ENCODE results near the gene AUTS2. TPM values are rescaled to one million over a fixed set of nuclear protein-coding genes. Genes with fewer than 3 reads are reported as not detected.

Gene AUTS2
- total RNA-seq, 2 experiments from 2014 or later = 17.5 to 23.8 TPM

- POLR2A ChIA-PET = no interaction called here
- peaks cover 5% of the 10 kb centered on the region for H3K27me3 Mint-ChIP-seq
- no peak overlapping the region for H3K27ac Mint-ChIP-seq
- no peaks in the 10 kb centered on the region for H3K9me3 Mint-ChIP-seq
- H3K4me1 Mint-ChIP-seq = no peaks in the 10 kb centered on the region
- ATAC-seq (ENCODE audit: low read depth) (no peak), DNase-seq (no peak)
- no peaks in the 10 kb centered on the region for H3K36me3 Mint-ChIP-seq
- H3K4me3 Mint-ChIP-seq = no peak overlapping the region
Observed at GRCh38 chr7:70489813-70490212, 891.5 kb downstream of the AUTS2 start.

DNA sequence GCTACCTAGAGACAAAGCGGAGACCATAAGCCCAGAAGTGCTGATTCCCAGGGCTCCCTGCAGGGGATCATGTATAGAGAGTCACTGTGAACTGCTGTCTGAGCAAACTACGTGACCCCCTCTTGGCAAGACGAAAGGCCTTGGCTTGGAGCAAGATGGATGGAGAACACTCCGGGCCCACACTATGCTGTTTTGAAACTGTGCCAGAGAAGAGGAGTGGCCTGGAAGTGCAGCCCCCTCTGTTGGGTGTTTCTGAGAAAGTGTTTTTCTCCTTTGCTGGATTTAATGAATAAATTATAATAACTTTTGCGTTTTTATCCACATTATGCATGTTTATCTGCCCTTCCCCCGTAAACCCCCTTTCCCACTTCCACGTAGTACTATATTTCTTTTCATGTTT is 894.4 kb downstream of the AUTS2 start:
- Mint-ChIP-seq H3K27ac (no peak overlapping the region), H3K27me3 (peaks cover 5% of the 10 kb centered on the region)
- POLR2A ChIA-PET = no interaction called here

DNA sequence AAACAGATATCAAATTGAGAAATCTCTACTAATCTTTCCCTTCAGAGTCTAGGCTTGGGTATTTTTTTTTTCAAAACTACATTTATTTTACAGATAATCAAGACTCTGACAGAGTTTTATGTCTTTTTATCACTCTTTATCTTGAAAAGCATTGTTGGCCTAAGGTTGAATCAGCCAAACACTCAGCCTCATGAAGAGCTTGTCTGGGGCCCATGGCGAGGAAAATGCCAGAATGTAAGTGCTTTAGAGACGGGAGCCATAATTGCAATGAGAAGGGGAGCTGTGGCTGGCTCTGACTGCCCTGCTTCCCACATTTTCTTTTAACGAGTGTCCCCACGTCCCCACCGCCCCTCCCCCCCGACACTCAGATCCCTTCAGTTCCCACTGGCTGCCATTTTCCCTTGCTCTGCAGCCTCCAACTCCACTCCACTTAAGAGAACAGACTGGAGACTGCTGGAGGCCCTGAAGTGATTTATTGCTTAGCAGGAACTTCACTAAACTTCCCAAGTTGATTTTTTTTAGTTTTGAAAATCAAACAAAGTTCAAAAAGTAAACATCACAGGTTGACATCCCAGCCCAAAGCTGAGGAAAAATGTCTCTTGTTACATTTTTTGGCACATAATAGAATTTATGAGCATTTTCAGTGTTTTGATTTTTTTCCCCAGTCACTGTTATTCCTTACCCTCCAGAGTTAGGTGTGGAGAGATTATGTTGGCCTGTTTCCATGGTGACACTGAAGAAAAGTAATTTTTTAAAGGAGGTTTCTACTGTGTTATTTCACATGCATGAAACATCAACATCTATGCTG is 896.2 kb downstream of the AUTS2 start:
- H3K9me3 Mint-ChIP-seq = no peaks in the 10 kb centered on the region
- no peaks in the 10 kb centered on the region for H3K4me1 Mint-ChIP-seq
- no peak overlapping the region for H3K27ac Mint-ChIP-seq
- H3K27me3 Mint-ChIP-seq = peaks cover 5% of the 10 kb centered on the region
- POLR2A ChIA-PET = no interaction called here
- DNase-seq (no peak), ATAC-seq (ENCODE audit: low read depth) (no peak)
- H3K36me3 Mint-ChIP-seq = no peaks in the 10 kb centered on the region
- H3K4me3 Mint-ChIP-seq = no peak overlapping the region

More for the DNA sequence above, 894.4 kb downstream of the AUTS2 start:
- Mint-ChIP-seq H3K4me1 (no peaks in the 10 kb centered on the region), H3K9me3 (no peaks in the 10 kb centered on the region), H3K36me3 (no peaks in the 10 kb centered on the region), H3K4me3 (no peak overlapping the region)
- no peak for ATAC-seq (ENCODE audit: low read depth)
- no peak for DNase-seq

DNA sequence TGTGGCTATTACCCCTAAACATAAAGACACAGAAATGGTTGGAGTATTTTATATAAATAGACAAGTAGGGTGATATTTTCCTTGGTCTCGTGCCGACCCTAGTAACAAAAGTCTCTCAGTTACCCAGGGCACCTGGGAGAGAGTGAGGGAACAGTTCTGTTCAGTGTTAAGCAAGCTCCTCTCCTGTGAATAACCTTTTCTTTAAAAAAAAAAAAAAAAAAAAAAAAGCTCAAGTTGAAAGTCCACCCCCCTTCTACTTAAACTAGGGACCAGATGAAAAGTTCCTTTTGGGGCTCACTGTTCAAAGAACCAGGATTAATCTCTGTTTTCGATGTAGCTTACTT is 896.7 kb downstream of the AUTS2 start:
- POLR2A ChIA-PET = no interaction called here
- no peaks in the 10 kb centered on the region for H3K9me3 Mint-ChIP-seq
- ATAC-seq (ENCODE audit: low read depth) = no peak

GRCh38 chr7:70497793-70498192 is 899.5 kb downstream of the AUTS2 start:
- ATAC-seq (ENCODE audit: low read depth) (no peak), DNase-seq (no peak)
- no peaks in the 10 kb centered on the region for H3K27me3 Mint-ChIP-seq
- H3K4me1 Mint-ChIP-seq = no peaks in the 10 kb centered on the region
- no peaks in the 10 kb centered on the region for H3K9me3 Mint-ChIP-seq
- no peaks in the 10 kb centered on the region for H3K36me3 Mint-ChIP-seq
- POLR2A ChIA-PET = no interaction called here
- no peak overlapping the region for H3K4me3 Mint-ChIP-seq
- no peak overlapping the region for H3K27ac Mint-ChIP-seq

More for the DNA sequence above, 896.7 kb downstream of the AUTS2 start:
- peaks cover 5% of the 10 kb centered on the region for H3K27me3 Mint-ChIP-seq
- no peak for DNase-seq
- H3K27ac Mint-ChIP-seq = no peak overlapping the region
- H3K4me3 Mint-ChIP-seq = no peak overlapping the region
- no peaks in the 10 kb centered on the region for H3K4me1 Mint-ChIP-seq
- H3K36me3 Mint-ChIP-seq = no peaks in the 10 kb centered on the region

DNA sequence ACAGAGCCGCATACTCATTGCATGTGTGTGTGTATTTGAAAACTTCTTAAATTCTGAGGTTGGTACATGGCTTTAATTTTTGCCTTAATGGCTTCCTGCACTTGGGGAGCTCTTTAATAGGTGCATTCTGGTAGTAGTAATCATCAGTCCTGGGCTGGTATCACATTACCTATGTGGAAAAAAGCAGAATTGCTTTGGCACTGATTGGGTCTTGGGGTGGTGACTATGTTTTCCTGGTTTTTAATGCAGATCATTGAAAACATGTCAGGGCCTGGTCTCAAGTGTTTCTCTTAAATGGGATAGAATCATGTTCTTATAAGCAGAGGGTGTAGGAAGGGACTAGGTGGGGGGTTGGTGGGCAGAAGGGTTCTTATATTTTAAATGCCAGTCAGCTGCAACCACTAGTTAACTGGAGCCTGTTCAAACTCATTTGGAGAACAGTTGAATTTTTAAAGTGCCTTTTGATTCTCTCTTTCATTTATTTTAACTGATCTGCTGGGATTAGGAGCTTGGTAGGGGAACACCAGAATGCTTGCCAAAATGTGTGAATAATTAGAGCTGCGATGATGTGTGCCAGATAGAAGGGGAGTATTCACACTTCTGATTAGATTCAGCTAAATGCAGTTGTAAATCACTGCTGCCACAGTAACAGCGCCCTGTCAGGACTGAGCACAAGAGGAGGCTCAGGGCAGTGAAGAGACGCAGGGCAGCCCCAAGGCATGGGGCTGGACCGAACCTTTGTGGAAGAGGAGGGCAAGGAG is 900.1 kb downstream of the AUTS2 start:
- POLR2A ChIA-PET = no interaction called here

GRCh38 chr7:70500261-70500660 is 902.0 kb downstream of the AUTS2 start:
- Mint-ChIP-seq H3K36me3 (no peaks in the 10 kb centered on the region), H3K9me3 (no peaks in the 10 kb centered on the region), H3K27me3 (no peaks in the 10 kb centered on the region), H3K4me1 (no peaks in the 10 kb centered on the region), H3K4me3 (no peak overlapping the region), H3K27ac (no peak overlapping the region)
- ATAC-seq (ENCODE audit: low read depth) = no peak
- no peak for DNase-seq
- POLR2A ChIA-PET = no interaction called here

More for the DNA sequence above, 900.1 kb downstream of the AUTS2 start:
- Mint-ChIP-seq H3K9me3 (no peaks in the 10 kb centered on the region), H3K27ac (no peak overlapping the region), H3K36me3 (no peaks in the 10 kb centered on the region), H3K4me3 (no peak overlapping the region), H3K27me3 (no peaks in the 10 kb centered on the region), H3K4me1 (no peaks in the 10 kb centered on the region)
- no peak for DNase-seq
- ATAC-seq (ENCODE audit: low read depth) = no peak

- Mint-ChIP-seq H3K4me3 (no peak overlapping the region), H3K27me3 (no peaks in the 10 kb centered on the region), H3K9me3 (no peaks in the 10 kb centered on the region), H3K36me3 (no peaks in the 10 kb centered on the region), H3K4me1 (no peaks in the 10 kb centered on the region), H3K27ac (no peak overlapping the region)
- POLR2A ChIA-PET = no interaction called here
- ATAC-seq (ENCODE audit: low read depth) (no peak), DNase-seq (no peak)
Observed at GRCh38 chr7:70502117-70502863, 904.0 kb downstream of the AUTS2 start.

- H3K9me3 Mint-ChIP-seq = no peaks in the 10 kb centered on the region
- H3K27me3 Mint-ChIP-seq = no peaks in the 10 kb centered on the region
- DNase-seq (no peak), ATAC-seq (ENCODE audit: low read depth) (no peak)
- H3K4me3 Mint-ChIP-seq = no peak overlapping the region
- POLR2A ChIA-PET = no interaction called here
- H3K27ac Mint-ChIP-seq = no peak overlapping the region
- no peaks in the 10 kb centered on the region for H3K36me3 Mint-ChIP-seq
- no peaks in the 10 kb centered on the region for H3K4me1 Mint-ChIP-seq
Observed at GRCh38 chr7:70504254-70504653, 906.0 kb downstream of the AUTS2 start.

- no peaks in the 10 kb centered on the region for H3K36me3 Mint-ChIP-seq
- no peaks in the 10 kb centered on the region for H3K27me3 Mint-ChIP-seq
- POLR2A ChIA-PET = no interaction called here
- H3K4me3 Mint-ChIP-seq = no peak overlapping the region
- DNase-seq (no peak), ATAC-seq (ENCODE audit: low read depth) (no peak)
- no peaks in the 10 kb centered on the region for H3K9me3 Mint-ChIP-seq
- H3K27ac Mint-ChIP-seq = no peak overlapping the region
- no peaks in the 10 kb centered on the region for H3K4me1 Mint-ChIP-seq
Observed at GRCh38 chr7:70505468-70505867, 907.2 kb downstream of the AUTS2 start.

DNA sequence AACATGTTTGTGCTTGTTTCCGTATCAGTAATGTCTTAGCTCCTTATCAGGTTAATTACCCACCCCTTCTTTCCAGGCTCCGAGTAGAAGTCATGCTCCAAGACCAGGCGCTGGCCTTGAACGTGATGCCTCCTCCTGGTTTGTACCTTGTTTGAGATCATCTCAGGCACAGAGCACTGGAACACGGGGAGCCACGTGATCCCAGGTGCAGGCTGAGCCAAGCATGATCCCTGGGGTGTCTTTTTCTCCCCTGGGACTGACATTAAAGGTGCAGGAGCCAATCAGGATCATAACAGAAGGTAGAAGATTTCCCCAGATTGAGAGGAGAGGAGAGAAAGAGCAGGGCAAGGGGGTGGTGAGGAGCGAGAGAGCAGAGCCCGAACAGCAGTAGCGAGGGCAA is 907.6 kb downstream of the AUTS2 start:
- Mint-ChIP-seq H3K27ac (no peak overlapping the region), H3K36me3 (no peaks in the 10 kb centered on the region), H3K27me3 (no peaks in the 10 kb centered on the region), H3K9me3 (no peaks in the 10 kb centered on the region), H3K4me1 (no peaks in the 10 kb centered on the region), H3K4me3 (no peak overlapping the region)
- ATAC-seq (ENCODE audit: low read depth) = no peak
- no peak for DNase-seq
- POLR2A ChIA-PET = no interaction called here

DNA sequence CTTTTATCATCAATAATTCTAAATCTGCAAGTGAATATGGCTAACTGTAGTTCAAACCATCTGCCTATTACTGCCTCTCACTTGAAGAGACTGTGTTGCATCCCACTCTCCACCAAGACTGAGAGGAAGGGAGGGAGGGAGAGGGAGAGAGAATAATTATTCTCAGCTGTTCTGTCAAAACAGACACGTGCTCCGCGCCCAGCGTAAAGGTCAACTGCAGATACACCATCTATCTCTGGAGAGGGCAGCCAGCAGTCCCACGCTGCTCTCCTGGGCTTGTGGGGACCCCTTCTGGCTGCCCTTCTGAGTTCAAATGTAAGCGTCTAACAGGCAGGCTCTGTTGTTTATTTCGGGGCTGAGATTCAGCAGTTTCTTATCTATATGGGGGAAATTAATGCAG is 908.2 kb downstream of the AUTS2 start:
- DNase-seq (no peak), ATAC-seq (ENCODE audit: low read depth) (no peak)
- Mint-ChIP-seq H3K9me3 (no peaks in the 10 kb centered on the region), H3K27me3 (no peaks in the 10 kb centered on the region), H3K4me1 (no peaks in the 10 kb centered on the region), H3K4me3 (no peak overlapping the region), H3K36me3 (no peaks in the 10 kb centered on the region), H3K27ac (no peak overlapping the region)
- POLR2A ChIA-PET = no interaction called here

DNA sequence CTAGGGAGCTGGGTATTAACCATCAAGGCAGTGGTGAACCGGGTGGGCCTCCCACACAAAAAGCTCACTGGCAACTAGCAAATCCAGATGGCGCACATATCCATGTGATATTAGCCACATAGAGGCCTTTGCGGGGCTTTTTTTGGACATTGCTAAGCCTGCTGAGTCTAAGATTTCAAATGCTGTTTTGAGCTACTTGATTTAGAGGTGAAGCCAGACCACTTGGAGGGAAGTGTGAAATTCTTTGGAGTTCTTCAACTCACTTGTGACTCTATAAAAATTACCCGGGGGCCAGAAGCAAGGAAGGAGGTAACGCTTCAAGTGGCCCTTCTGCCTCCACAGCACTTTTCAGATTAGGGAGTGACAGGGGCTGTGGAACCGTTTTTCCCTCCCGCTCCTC is 913.9 kb downstream of the AUTS2 start:
- Mint-ChIP-seq H3K27me3 (peaks cover 8% of the 10 kb centered on the region), H3K9me3 (no peaks in the 10 kb centered on the region), H3K4me3 (no peak overlapping the region), H3K36me3 (no peaks in the 10 kb centered on the region), H3K27ac (no peak overlapping the region), H3K4me1 (no peaks in the 10 kb centered on the region)
- POLR2A ChIA-PET = no interaction called here
- ATAC-seq (ENCODE audit: low read depth) (no peak), DNase-seq (no peak)

- Mint-ChIP-seq H3K36me3 (no peaks in the 10 kb centered on the region), H3K4me3 (no peak overlapping the region)
Observed at GRCh38 chr7:70512761-70513160, 914.5 kb downstream of the AUTS2 start.

More at GRCh38 chr7:70512761-70513160, 914.5 kb downstream of the AUTS2 start:
- Mint-ChIP-seq H3K9me3 (no peaks in the 10 kb centered on the region), H3K4me1 (no peaks in the 10 kb centered on the region), H3K27me3 (peaks cover 9% of the 10 kb centered on the region), H3K27ac (no peak overlapping the region)
- POLR2A ChIA-PET = no interaction called here
- ATAC-seq (ENCODE audit: low read depth) (no peak), DNase-seq (no peak)

Data from activated naive CD8-positive, alpha-beta T cell treated with anti-CD3 and anti-CD28 coated beads, Interleukin-2, amount 10 ng/mL, durations not matched to agents 7 days and 5 days (primary cell).